Stimulated activated CD4-positive, alpha-beta T cell treated with anti-CD3 and anti-CD28 coated beads, Interleukin-15, amount 100 ng/mL, for 48 hours (primary cell): Measurements from ENCODE around the gene DPEP2NB.
"Not testable (repeated sequence)": the region's sequence is repeated elsewhere in the genome, so short reads cannot be mapped to it uniquely, and the experiment has no call there.

Experiments used
- DNase-seq, 2 donors: peaks; one replicate each; pipeline ENCODE4 v3.0.0-alpha.2; 2020; ENCODE audit warnings: low read depth in 2 of 2

Gene DPEP2NB, protein sequence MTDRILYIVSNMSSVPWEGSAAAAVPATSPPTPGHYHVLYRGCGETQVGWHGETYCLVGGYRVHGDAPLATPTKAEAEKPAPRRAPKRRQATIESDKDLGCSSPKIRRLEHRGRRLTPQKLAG

DNA sequence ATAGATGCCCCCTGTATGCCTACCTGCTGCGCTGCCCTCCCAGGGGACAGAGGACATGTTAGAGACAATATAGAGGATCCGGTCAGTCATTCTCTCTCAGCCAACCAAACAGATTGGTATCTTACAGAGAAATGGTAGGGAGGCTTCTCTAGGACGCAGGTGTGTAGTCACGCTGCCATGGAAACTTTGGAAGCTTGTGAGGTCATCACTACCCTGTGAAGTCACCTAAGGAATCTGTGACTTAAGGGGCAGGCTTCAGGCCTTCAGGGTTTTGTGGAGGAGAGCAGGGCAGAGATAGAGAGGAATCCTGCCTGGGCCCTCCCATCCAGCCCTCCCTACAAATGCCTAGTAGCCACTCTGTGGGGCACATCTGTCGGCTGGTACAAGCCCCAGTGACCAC lies at the start of gene DPEP2NB:
TSS of gene DPEP2NB (minus strand) at position 231 of the 400 bp plus-strand sequence. CDS start at position 90, 141 bp downstream.
- no peak for DNase-seq

DNA sequence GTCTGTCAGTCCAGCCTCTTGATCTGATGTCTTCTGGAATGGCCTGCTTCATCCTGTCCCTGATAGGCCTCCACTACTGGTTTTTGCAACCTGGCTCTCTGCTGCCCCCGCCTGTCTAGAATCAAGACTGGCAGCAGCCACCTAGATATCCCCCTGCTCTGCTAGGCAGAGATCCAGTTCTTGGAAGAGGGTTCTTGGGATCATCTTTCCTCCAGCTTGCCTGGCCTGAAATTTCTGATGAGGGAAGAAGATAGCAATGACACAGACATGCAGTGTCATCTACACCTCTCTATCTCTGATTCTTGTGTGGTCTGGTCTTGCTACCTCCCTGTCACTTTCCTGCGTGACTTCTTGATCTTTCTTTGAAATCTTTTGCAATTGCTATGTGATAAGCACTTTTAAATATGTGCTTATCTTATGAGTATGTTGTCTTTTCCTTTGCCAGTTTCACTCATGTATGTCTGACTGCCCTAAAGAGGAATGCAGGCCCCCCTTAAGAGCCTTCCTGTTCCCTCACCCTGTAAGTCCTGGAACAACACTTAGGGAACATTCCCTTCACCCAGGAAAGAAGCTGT lies 49.2 kb upstream of the DPEP2NB start:
- DNase-seq: peak; percentile 43 to 68

DNA sequence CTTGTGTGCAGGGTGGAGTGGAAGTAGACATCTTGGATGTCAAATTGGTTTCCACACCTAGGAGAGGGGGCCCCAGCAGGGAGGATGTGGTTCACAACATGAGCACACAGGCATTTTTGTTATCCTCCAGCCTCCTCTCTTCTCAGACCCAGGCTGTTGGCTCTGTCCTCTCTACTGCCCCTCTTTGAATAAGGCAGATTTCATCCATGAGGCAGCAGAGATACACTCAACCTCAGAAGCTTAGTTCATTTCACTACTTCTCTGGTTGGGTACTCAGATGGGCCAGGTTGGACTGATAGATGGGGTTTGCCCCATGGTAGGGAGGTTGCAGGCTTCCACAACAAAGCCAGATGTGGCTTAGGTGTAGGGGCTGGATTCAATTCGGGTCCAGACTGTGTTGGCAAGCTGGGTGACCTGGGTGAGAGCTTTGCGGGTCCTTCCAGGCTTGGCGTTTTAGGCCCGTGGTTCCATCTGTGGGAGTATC lies 47.2 kb upstream of the DPEP2NB start:
- no peak for DNase-seq

DNA sequence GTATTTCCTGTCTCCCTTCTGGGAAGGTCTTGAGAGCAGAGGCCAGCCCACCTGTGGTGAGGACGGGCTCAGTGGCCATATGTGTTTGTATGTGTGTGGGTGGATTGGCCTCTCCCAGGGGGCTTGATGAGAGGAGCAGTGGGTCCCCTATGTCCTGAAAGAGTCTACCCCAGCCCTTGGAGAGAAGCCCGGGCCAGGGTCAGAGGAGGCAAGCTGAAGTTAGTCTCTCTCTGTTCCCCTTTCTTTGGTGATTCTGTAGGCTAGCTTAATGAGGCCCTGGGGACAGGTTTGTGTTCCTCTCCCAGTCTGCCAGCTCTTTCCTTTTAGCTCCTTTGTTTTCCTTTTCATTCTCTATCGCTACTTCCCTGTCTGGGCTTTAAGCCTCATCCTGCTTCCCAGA lies 45.7 kb upstream of the DPEP2NB start:
- no peak for DNase-seq

DNA sequence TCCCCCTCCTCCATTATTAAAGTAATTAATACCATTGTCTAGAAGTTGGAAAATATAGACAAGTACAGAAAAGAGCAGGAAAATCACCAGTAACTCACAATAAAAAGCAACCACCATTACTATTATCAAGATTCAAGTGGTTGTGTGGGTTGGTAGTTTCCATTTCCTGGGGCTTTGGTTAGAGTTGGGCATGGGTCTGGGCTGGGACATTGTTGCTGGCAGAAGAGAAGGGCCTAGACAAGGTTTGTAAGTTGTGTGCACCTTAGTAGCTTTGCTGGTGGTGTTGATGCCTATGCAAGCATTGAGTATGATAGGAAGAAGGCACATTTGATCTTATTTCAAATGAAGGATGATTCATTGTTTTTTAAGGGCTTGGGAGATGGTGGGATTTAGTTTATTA lies 44.1 kb upstream of the DPEP2NB start:
- no peak for DNase-seq

- DNase-seq: no peak
Observed at GRCh38 chr16:68055395-68055794, 39.7 kb upstream of the DPEP2NB start.

DNA sequence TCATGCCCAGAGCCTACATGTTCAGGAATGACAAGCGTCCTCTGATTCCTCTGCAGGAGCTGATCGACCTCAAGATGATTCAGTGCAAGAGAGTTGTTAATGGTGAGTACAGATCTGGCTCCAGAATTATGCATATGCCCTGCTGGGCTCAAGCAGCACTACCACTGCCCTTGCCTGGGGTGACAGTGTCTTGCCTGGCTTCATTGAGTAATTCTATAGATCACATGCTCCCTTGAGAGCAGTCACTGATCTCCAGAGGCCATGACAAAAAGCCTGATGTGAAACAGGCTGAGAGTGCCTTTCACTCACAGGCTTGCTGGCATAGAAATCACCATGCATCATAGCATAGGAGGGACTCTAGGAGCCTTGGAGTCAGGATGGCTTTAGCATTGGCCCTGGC lies 33.7 kb upstream of the DPEP2NB start:
- no peak for DNase-seq

GRCh38 chr16:68047987-68048386 lies 32.3 kb upstream of the DPEP2NB start:
- no peak for DNase-seq

- DNase-seq: no peak
Observed at GRCh38 chr16:68046106-68046505, 30.4 kb upstream of the DPEP2NB start.

DNA sequence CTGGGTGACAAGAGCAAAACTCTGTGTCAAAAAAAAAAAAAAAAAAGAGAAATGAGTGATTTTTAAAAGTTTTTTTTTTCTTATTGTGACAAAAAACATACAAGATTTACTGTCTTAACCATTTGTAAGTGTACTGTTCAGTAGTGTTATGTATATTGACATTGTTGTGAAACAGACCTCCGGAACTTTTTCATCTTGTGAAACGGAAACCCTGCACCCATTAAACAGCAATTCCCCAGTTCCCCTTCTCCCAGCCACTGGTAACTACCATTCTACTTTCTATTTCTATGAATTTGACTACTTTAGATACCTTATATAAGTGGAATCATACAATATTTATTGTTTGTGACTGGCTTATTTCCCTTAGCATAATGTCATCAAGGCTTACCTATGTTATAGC lies 26.1 kb upstream of the DPEP2NB start:
- no peak for DNase-seq

GRCh38 chr16:68040506-68041288 lies 25.0 kb upstream of the DPEP2NB start:
- peak; percentile 74 to 86 for DNase-seq

GRCh38 chr16:68037841-68038597 lies 22.3 kb upstream of the DPEP2NB start:
- DNase-seq: no peak

DNA sequence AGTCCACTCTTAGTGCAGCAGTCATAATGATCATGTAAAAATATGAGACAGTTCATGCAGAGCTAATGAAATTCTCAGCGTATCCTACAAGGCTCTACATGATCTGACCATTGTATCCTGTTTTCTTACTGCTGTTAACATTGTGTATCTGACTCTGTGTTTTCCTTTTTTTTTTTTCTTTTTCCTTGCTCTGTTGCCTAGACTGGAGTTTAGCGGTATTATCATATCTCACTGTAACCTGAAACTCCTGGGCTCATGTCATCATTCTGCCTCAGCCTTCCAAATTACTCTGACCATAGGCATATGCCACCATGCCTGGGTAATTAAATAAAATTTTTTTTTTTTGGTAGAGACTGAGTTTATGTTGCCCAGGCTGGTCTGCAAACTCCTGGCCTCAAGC lies 19.5 kb upstream of the DPEP2NB start:
- DNase-seq: no peak

DNA sequence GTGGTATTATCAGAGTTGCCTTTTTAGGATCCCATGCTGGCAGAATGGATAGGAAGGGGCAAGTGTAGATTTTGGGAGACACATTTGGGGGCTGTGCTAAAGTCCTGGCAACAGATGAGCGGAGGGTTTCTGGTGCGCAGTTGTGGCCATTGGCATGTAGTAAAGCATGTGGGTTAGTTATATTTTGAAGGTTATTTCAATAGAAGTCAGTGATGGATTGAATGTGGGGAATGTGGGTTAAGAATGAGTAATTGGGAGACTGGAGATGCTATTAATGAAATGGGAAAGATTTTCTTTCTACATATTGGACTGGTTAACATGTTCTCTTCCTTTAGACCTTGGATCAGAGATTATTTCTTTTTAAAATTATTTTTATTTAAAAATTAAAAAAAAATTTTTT lies 17.4 kb upstream of the DPEP2NB start:
- DNase-seq: no peak

DNA sequence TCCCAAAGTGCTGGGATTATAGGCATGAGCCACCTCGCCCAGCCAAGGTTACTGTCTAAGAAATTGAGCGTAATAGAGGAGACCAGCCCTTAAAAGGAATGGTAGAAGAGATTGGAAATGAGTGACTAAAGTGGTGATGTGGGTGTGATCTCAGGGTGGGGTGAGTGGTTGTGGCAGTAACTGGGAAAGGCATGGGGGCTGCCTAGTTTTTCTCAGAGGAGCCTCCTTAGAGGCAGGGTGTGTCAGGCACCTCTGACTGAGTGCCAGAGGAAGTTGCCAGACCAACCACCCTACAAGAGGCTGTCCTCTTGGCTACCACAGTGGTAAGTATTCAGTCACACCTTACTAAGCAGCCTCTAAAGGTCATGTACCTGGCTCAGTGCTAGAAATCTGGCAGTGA lies 16.2 kb upstream of the DPEP2NB start:
- no peak for DNase-seq

DNA sequence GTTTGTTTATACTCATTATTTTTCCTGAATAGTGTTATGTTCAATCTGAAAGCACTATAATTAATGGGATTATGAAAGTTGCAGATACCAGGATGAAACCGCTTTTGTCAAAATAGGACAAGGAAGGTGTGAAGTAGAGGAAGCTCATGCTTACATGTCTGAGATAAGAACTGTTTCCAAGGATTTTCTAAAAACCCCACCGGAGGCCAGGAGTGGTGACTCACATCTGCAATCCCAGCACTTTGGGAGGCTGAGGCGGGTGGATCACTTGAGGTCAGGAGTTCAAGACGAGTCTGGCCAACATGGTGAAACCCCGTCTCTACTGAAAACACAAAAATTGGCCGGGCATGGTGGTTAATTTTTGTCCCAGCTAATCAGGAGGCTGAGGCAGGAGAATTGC lies 14.4 kb upstream of the DPEP2NB start:
- DNase-seq: not testable (repeated sequence)

GRCh38 chr16:68028996-68029395 lies 13.3 kb upstream of the DPEP2NB start:
- no peak for DNase-seq

- DNase-seq: peak; percentile 84 to 91
Observed at GRCh38 chr16:68022728-68023537, 7.2 kb upstream of the DPEP2NB start, which contains the start of the genes DDX28 and DUS2. Gene DDX28, minus strand, starts transcription at chr16:68023232. Its CDS starts 30 bp downstream, at chr16:68023202. Gene DUS2, plus strand, starts transcription at chr16:68023284. Its CDS starts 14,740 bp downstream, at chr16:68038024.

- no peak for DNase-seq
Observed at GRCh38 chr16:68022278-68022727, 6.6 kb upstream of the DPEP2NB start.

- no peak for DNase-seq
Observed at GRCh38 chr16:68021490-68021889, 5.8 kb upstream of the DPEP2NB start.

DNA sequence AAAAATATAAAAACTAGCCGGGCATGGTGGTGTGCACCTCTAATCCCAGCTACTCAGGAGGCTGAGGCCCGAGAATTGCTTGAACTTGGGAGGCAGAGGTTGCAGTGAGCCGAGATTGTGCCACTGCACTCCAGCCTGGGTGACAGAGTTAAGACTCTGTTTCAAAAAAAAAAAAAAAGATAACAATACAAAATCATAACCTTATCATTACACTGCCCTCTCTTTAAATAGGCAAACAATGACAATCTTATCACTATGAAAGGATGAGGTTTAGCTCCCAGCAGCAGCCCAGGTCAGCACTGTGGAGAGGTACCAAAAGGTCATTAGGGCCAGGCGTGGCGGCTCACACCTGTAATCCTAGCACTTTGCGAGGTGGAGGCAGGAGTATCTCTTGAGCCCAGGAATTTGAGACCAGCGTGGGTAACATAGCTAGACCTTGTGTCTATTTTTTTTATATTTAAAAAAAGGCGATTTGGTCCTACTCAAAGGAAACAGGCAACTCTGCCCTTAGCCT lies 3.5 kb upstream of the DPEP2NB start:
- DNase-seq: no peak
